Gastrocnemius medialis (tissue), 4 donors: ENCODE measurements around the gene NF2.

Experiments used
- POLR2A ChIP-seq, 2 donors: fragments of 450-650 bp; IDR thresholded peaks; one replicate each; pipeline ENCODE4 v1.6.1; 2017; ENCODE audit warnings: antibody characterized with exemption in 2 of 2, mild to moderate bottlenecking in 2 of 2, moderate library complexity in 2 of 2
- TF ChIP-seq, protein P1 (sequence below), 5 experiments: fragments of 450-650 bp in 3 of 5; fragments of 200-600 bp in 2 of 5; sonication (generic) in 2 of 5; IDR thresholded peaks in 4 of 5; conservative IDR thresholded peaks in 1 of 5; 1 replicate in 4 of 5; 2 replicates in 1 of 5; pipeline ENCODE4 v1.5.1; 2016 to 2019; ENCODE audit warnings: antibody characterized with exemption in 5 of 5, mild to moderate bottlenecking in 3 of 5, moderate library complexity in 3 of 5

DNA sequence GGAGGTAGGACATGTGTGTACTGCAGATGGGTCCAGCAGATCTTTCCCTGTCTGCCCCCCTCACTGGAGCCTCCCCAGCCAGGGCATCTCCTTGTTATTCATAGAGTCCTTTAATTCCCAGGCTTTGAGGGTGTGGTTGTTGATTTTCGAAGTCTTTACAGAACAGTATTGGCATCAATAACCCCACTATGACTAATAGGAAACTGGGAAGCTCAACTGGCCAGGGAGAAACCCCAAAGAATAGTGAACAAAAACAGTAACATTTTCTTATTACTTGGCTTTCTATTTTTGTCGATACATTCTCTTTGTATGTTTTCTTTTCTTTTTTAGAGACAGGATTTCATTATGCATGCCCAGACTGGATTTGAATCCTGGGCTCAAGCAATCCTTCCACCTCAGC is 57.9 kb downstream of the NF2 start:
- TF ChIP-seq, protein P1, sequence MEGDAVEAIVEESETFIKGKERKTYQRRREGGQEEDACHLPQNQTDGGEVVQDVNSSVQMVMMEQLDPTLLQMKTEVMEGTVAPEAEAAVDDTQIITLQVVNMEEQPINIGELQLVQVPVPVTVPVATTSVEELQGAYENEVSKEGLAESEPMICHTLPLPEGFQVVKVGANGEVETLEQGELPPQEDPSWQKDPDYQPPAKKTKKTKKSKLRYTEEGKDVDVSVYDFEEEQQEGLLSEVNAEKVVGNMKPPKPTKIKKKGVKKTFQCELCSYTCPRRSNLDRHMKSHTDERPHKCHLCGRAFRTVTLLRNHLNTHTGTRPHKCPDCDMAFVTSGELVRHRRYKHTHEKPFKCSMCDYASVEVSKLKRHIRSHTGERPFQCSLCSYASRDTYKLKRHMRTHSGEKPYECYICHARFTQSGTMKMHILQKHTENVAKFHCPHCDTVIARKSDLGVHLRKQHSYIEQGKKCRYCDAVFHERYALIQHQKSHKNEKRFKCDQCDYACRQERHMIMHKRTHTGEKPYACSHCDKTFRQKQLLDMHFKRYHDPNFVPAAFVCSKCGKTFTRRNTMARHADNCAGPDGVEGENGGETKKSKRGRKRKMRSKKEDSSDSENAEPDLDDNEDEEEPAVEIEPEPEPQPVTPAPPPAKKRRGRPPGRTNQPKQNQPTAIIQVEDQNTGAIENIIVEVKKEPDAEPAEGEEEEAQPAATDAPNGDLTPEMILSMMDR (IDR thresholded peaks at IDR 0.05 in 4 of 5, conservative IDR thresholded peaks at IDR 0.05 in 1 of 5), result no peak
- no peak for TF ChIP-seq POLR2A (IDR thresholded peaks at IDR 0.05)
